GM12874 (cell line): ENCODE data around the gene PDCD1.

Experiments used
- CTCF ChIP-seq: IDR thresholded peaks from 2 replicates; pipeline ENCODE4 v1.5.1; 2011; ENCODE audit warnings: low read depth, mild to moderate bottlenecking, control low read depth, low read length, moderate library complexity; ENCODE audit not compliant: insufficient read depth

Gene PDCD1

GRCh38 chr2:241842620-241843211, 16.0 kb downstream of the PDCD1 start:
- TF ChIP-seq CTCF: no peak

GRCh38 chr2:241842067-241842415, 16.7 kb downstream of the PDCD1 start:
- no peak for TF ChIP-seq CTCF

- TF ChIP-seq CTCF: no peak
Measured at GRCh38 chr2:241841181-241842066, 17.3 kb downstream of the PDCD1 start.

- TF ChIP-seq CTCF: no peak
Measured at GRCh38 chr2:241837197-241837965, 21.3 kb downstream of the PDCD1 start.

GRCh38 chr2:241836292-241836691, 22.4 kb downstream of the PDCD1 start:
- no peak for TF ChIP-seq CTCF

GRCh38 chr2:241835611-241836010, 23.1 kb downstream of the PDCD1 start:
- no peak for TF ChIP-seq CTCF

- no peak for TF ChIP-seq CTCF
Measured at GRCh38 chr2:241834527-241835210, 24.0 kb downstream of the PDCD1 start.
